HEK293 (cell line): Measurements from ENCODE around the gene TMEM121B.

Experiments
- KLF7 ChIP-seq: fragments of 450-650 bp; formaldehyde crosslinking; IDR thresholded peaks from 2 replicates; pipeline ENCODE4 v1.5.1; 2016; ENCODE audit warnings: missing biosample characterization, missing genetic modification characterization, borderline replicate concordance
- MYNN ChIP-seq: fragments of 450-650 bp; formaldehyde crosslinking; IDR thresholded peaks from 2 replicates; pipeline ENCODE4 v1.5.1; 2016; ENCODE audit warnings: missing biosample characterization, missing genetic modification characterization, borderline replicate concordance
- SP7 ChIP-seq: fragments of 450-650 bp; formaldehyde crosslinking; IDR thresholded peaks from 2 replicates; pipeline ENCODE4 v1.5.1; 2016; ENCODE audit warnings: missing biosample characterization, missing genetic modification characterization
- ZBTB20 ChIP-seq: fragments of 450-650 bp; formaldehyde crosslinking; IDR thresholded peaks from 2 replicates; pipeline ENCODE4 v1.5.1; 2016; ENCODE audit warnings: missing biosample characterization, missing genetic modification characterization
- ZBTB26 ChIP-seq: fragments of 450-650 bp; formaldehyde crosslinking; optimal IDR thresholded peaks from 2 replicates; pipeline ENCODE3; 2016; ENCODE audit warnings: missing biosample characterization, mild to moderate bottlenecking, missing genetic modification characterization
- ZBTB44 ChIP-seq: fragments of 450-650 bp; IDR thresholded peaks from 2 replicates; pipeline ENCODE4 v1.5.1; 2018; ENCODE audit warnings: missing biosample characterization, mild to moderate bottlenecking, missing genetic modification characterization
- ZNF155 ChIP-seq: fragments of 450-650 bp; formaldehyde crosslinking; IDR thresholded peaks from 2 replicates; pipeline ENCODE4 v1.5.1; 2016; ENCODE audit warnings: missing biosample characterization, missing genetic modification characterization
- ZNF169 ChIP-seq: fragments of 450-650 bp; formaldehyde crosslinking; IDR thresholded peaks from 2 replicates; pipeline ENCODE4 v1.5.1; 2016; ENCODE audit warnings: missing biosample characterization, missing genetic modification characterization
- ZNF248 ChIP-seq: fragments of 450-650 bp; formaldehyde crosslinking; IDR thresholded peaks from 2 replicates; pipeline ENCODE4 v1.5.1; 2017; ENCODE audit warnings: missing biosample characterization, missing genetic modification characterization
- ZNF280D ChIP-seq: fragments of 450-650 bp; formaldehyde crosslinking; IDR thresholded peaks from 2 replicates; pipeline ENCODE4 v1.5.1; 2016; ENCODE audit warnings: missing biosample characterization, missing genetic modification characterization
- ZNF341 ChIP-seq: fragments of 450-650 bp; formaldehyde crosslinking; IDR thresholded peaks from 2 replicates; pipeline ENCODE4; 2016; ENCODE audit warnings: low read depth, missing biosample characterization, missing genetic modification characterization
- ZNF350 ChIP-seq: fragments of 450-650 bp; formaldehyde crosslinking; IDR thresholded peaks from 2 replicates; pipeline ENCODE4 v1.5.0; 2017; ENCODE audit warnings: missing biosample characterization, mild to moderate bottlenecking, missing genetic modification characterization
- ZNF391 ChIP-seq: fragments of 450-650 bp; formaldehyde crosslinking; IDR thresholded peaks from 2 replicates; pipeline ENCODE4 v1.5.1; 2016; ENCODE audit warnings: low read depth, missing biosample characterization, missing genetic modification characterization, borderline replicate concordance
- ZNF433 ChIP-seq: fragments of 450-650 bp; formaldehyde crosslinking; IDR thresholded peaks from 2 replicates; pipeline ENCODE4 v1.5.1; 2016; ENCODE audit warnings: missing biosample characterization, missing genetic modification characterization, low read depth
- ZNF510 ChIP-seq: fragments of 450-650 bp; formaldehyde crosslinking; IDR thresholded peaks from 2 replicates; pipeline ENCODE4 v1.5.1; 2018; ENCODE audit warnings: mild to moderate bottlenecking, missing genetic modification characterization, missing biosample characterization; ENCODE audit not compliant: insufficient replicate concordance
- ZNF514 ChIP-seq: fragments of 450-650 bp; formaldehyde crosslinking; IDR thresholded peaks from 2 replicates; pipeline ENCODE4 v1.5.1; 2016; ENCODE audit warnings: missing biosample characterization, missing genetic modification characterization
- ZNF555 ChIP-seq: fragments of 450-650 bp; formaldehyde crosslinking; conservative IDR thresholded peaks from 2 replicates; pipeline ENCODE4 v1.5.1; 2017; ENCODE audit warnings: missing biosample characterization, mild to moderate bottlenecking, missing genetic modification characterization, inconsistent platforms
- ZNF629 ChIP-seq: fragments of 450-650 bp; formaldehyde crosslinking; IDR thresholded peaks from 2 replicates; pipeline ENCODE4 v1.5.1; 2017; ENCODE audit warnings: missing biosample characterization, missing genetic modification characterization
- ZNF776 ChIP-seq: fragments of 450-650 bp; formaldehyde crosslinking; IDR thresholded peaks from 2 replicates; pipeline ENCODE4 v1.5.0; 2017; ENCODE audit warnings: missing biosample characterization, missing genetic modification characterization, borderline replicate concordance
- TF ChIP-seq, protein P1 (sequence below): fragments of 450-650 bp; formaldehyde crosslinking; IDR thresholded peaks from 2 replicates; pipeline ENCODE4 v1.5.1; 2016; ENCODE audit warnings: missing biosample characterization, missing genetic modification characterization
- TF ChIP-seq, protein P2 (sequence below): fragments of 450-650 bp; formaldehyde crosslinking; IDR thresholded peaks from 2 replicates; pipeline ENCODE4 v1.5.1; 2016; ENCODE audit warnings: missing biosample characterization, missing genetic modification characterization, low read depth

Gene TMEM121B

DNA sequence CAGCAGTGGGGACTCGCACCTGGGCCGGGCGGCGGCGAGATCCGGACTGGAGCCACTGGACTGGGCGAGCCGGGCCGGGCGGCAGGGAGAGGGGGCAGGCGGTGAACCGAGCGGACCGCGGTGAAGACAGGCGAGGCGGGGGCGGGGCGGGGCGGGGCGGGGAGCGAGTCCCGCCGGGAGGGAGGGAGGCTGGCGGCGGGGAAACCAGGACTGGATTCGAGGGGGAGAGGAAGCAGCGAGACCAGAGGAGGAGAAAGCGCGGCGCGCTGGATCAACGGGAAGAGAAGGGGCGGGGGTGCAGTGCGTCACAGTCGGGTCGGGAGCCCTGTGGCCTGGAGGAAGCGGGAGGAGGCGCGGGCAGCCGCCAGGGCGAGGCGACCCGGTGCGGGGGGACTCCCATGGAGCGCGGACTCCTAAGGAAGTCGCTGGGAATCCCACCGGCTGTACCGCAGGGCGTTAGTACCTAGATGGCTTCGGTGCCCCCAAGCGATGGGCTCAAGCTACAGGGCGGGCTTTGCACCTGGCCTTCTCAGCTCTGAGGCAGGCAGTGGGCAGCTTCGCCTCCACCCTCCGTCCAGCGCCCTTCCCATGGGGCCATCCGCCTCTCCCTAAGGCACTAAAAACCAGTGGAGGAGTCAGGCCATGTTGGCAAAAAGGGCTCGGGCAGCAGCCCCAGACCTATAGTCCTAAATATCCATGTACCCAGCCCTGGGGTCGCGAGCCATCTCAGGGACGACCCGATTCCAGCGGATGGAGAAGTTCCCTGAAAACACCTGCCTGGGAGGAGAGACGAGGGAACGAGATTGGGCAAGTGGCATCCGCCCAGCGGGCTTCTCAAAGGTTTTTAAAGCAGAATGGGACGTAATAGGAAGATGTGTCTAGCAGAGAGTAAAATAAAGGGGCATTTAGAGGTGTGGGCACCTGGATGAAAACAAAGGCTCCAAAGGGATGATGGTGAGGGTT lies at the start of gene TMEM121B (continued):
- TF ChIP-seq ZNF629 = peak; percentile 87
- no peak for TF ChIP-seq ZNF514 (tag by site-specific recombination)
- no peak for TF ChIP-seq ZNF248 (tag by site-specific recombination)
- no peak for TF ChIP-seq MYNN (tag by site-specific recombination)
- TF ChIP-seq ZNF155 (tag by site-specific recombination) = no peak
- TF ChIP-seq, protein P1, sequence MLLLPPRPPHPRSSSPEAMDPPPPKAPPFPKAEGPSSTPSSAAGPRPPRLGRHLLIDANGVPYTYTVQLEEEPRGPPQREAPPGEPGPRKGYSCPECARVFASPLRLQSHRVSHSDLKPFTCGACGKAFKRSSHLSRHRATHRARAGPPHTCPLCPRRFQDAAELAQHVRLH (tag by site-specific recombination) = no peak
- TF ChIP-seq KLF7 (tag by site-specific recombination) = 0 out of 2 replicates have a peak, but pooled peaks have one; percentile 31
- peak; percentile 78 for TF ChIP-seq ZBTB26
- peak; percentile 76 for TF ChIP-seq SP7 (tag by site-specific recombination)
- TF ChIP-seq ZNF391 (tag by site-specific recombination) = peak; percentile 44; the same call in 1 of the 2 replicates
- no peak for TF ChIP-seq ZNF350 (tag by site-specific recombination)
- TF ChIP-seq ZNF510 (tag by site-specific recombination) = no peak
- no peak; the same call in 1 of the 2 replicates for TF ChIP-seq ZNF341
- TF ChIP-seq, protein P2, sequence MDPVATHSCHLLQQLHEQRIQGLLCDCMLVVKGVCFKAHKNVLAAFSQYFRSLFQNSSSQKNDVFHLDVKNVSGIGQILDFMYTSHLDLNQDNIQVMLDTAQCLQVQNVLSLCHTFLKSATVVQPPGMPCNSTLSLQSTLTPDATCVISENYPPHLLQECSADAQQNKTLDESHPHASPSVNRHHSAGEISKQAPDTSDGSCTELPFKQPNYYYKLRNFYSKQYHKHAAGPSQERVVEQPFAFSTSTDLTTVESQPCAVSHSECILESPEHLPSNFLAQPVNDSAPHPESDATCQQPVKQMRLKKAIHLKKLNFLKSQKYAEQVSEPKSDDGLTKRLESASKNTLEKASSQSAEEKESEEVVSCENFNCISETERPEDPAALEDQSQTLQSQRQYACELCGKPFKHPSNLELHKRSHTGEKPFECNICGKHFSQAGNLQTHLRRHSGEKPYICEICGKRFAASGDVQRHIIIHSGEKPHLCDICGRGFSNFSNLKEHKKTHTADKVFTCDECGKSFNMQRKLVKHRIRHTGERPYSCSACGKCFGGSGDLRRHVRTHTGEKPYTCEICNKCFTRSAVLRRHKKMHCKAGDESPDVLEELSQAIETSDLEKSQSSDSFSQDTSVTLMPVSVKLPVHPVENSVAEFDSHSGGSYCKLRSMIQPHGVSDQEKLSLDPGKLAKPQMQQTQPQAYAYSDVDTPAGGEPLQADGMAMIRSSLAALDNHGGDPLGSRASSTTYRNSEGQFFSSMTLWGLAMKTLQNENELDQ = no peak
- TF ChIP-seq ZBTB20 (tag by site-specific recombination) = peak; percentile 62; the same call in 1 of the 2 replicates
- TF ChIP-seq ZNF169 (tag by site-specific recombination) = no peak
- no peak for TF ChIP-seq ZNF433 (tag by site-specific recombination)
- TF ChIP-seq ZBTB44 (tag by site-specific recombination) = no peak
- peak; percentile 73; the same call in 1 of the 2 replicates for TF ChIP-seq ZNF280D
- no peak for TF ChIP-seq ZNF776
- TF ChIP-seq ZNF555 (tag by site-specific recombination) = no peak
- TF ChIP-seq, all 188 proteins: peak for 53
